ENCODE results near the gene SHROOM3. TPM values are rescaled to one million over a fixed set of nuclear protein-coding genes. Genes with fewer than 3 reads are reported as not detected.

The SHROOM3 gene
- total and polyA plus RNA-seq, 2 of the 13 experiments (the other 11 are each of a cell fraction or from before 2014, with no cell fraction given): 0.01 TPM; not detected in 1

GRCh38 chr4:76624931-76625715, 190.1 kb downstream of the SHROOM3 start:
- no peak overlapping the region for H2AFZ ChIP-seq (ENCODE audit: low read length)
- no peak overlapping the region for H3K9ac ChIP-seq (ENCODE audit: insufficient read depth, low read depth, low read length)
- DNase-seq (ENCODE audit: low spot score): no peak
- intact Hi-C loops (cut with micrococcal nuclease; ENCODE audit: unreplicated experiment): no loop called here
- no peaks in the 10 kb centered on the region for H3K79me2 ChIP-seq (ENCODE audit: insufficient read depth, low read length)
- H3K27me3 ChIP-seq (ENCODE audit: control insufficient read depth in 1 of 2, insufficient read depth in 2 of 2, low read length in 2 of 2): peaks cover 1 to 4% of the 10 kb centered on the region in 2 experiments; a peak in 2 of 5 replicates
- CTCF ChIA-PET (ENCODE audit: low intra/inter-chr PET ratio, low total read pairs): no interaction called here
- no peak overlapping the region for H3K4me2 ChIP-seq (ENCODE audit: low read depth, low read length)
- FAIRE-seq: no peak
- POLR2A ChIA-PET: no interaction called here
- 54% methylated on average over 3 of the region's 3 CpGs for WGBS (ENCODE audit: low lambda C conversion rate)
- BruUV-seq (replicated peaks): no TSS peak
- no peak for ATAC-seq
- H3K9me3 ChIP-seq (ENCODE audit: low read length): no peaks in the 10 kb centered on the region
- no peaks in the 10 kb centered on the region for H3K4me1 ChIP-seq (ENCODE audit: insufficient read depth, low read length)
- no peaks in the 10 kb centered on the region for H4K20me1 ChIP-seq (ENCODE audit: insufficient read depth, low read length)
- H3K27ac ChIP-seq (ENCODE audit: extremely low read length, insufficient read depth, low read length): no peak overlapping the region
- H3K36me3 ChIP-seq (replicated peaks in 1 of 2; ENCODE audit: control insufficient read depth in 1 of 2, insufficient read depth in 2 of 2, low read length in 2 of 2): no peaks in the 10 kb centered on the region
- in situ Hi-C loops (cut with HindIII; ENCODE audit: extremely low pct_ligation_motif_present, low pct_unique_long_range_greater_than_20kb): no loop called here
- H3K4me3 ChIP-seq (replicated peaks in 1 of 3; ENCODE audit: insufficient read depth in 1 of 3, low read depth in 2 of 3, low read length in 3 of 3): no peak overlapping the region
- TF ChIP-seq HNRNPK (IDR thresholded peaks at IDR 0.05; ENCODE audit: low read depth, low read length, poor library complexity, severe bottlenecking): peak; percentile 49
- TF ChIP-seq ETV6 (CRISPR knock-in tag; conservative IDR thresholded peaks at IDR 0.05): no peak
- no peak for TF ChIP-seq BRCA1 (CRISPR knock-in tag; IDR thresholded peaks at IDR 0.05)

DNA sequence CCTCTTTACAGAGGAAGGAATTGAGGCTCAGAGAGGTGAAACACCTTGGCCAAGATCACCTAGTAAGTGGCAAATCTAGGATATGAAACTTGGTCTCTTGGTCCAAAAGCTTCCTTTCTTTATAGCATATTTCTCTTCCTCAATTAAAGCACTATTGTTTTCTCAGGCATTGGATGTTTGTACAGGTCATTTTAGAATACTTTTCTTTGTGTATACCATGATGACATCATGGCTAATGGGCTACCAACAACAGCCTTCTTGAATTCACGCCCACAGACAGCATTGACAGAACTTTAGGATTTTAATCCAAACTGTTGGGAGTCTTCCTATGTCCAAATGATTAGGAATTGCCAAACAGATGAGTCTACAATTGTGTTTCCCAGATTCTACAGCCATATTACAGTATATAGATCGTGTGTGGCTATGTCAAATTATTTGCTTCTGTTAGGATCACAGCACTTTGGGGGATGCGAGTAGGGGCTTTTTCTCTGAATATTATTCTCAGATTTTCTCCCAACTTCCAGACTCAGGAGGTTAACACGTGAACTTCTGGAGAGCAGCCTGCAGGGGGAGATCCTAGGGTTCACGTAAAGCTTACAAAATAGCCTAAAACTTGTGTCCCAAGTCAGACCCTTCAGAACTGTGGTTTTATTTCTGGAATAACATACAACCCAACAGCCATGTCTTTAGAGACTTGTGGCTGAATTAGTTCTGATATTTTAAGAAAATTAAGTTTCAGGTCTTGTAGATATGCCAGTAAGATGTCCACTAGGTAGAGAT, 191.8 kb downstream of the SHROOM3 start:
- Histone ChIP-seq H3K4me2 (ENCODE audit: low read depth, low read length) (no peak overlapping the region), H3K36me3 (replicated peaks in 1 of 2; ENCODE audit: control insufficient read depth in 1 of 2, insufficient read depth in 2 of 2, low read length in 2 of 2) (no peaks in the 10 kb centered on the region), H3K27me3 (ENCODE audit: control insufficient read depth in 1 of 2, insufficient read depth in 2 of 2, low read length in 2 of 2) (peaks cover 0 to 1% of the 10 kb centered on the region in 2 experiments; a peak in 1 of 5 replicates), H3K9ac (ENCODE audit: insufficient read depth, low read depth, low read length) (no peak overlapping the region), H3K4me1 (ENCODE audit: insufficient read depth, low read length) (no peaks in the 10 kb centered on the region), H3K4me3 (replicated peaks in 1 of 3; ENCODE audit: insufficient read depth in 1 of 3, low read depth in 2 of 3, low read length in 3 of 3) (no peak overlapping the region), H4K20me1 (ENCODE audit: insufficient read depth, low read length) (no peaks in the 10 kb centered on the region), H2AFZ (ENCODE audit: low read length) (no peak overlapping the region), H3K9me3 (ENCODE audit: low read length) (no peaks in the 10 kb centered on the region), H3K27ac (ENCODE audit: extremely low read length, insufficient read depth, low read length) (no peak overlapping the region), H3K79me2 (ENCODE audit: insufficient read depth, low read length) (no peaks in the 10 kb centered on the region)
- TF ChIP-seq ZBTB7A (CRISPR knock-in tag; IDR thresholded peaks at IDR 0.05) (no peak), NCOA2 (CRISPR knock-in tag; IDR thresholded peaks at IDR 0.05) (no peak), STAG1 (CRISPR knock-in tag; IDR thresholded peaks at IDR 0.05) (peak; percentile 17; the same call in 1 of the 2 replicates), ATF7 (IDR thresholded peaks at IDR 0.05) (peak; percentile 73), ATF7 (CRISPR knock-in tag; IDR thresholded peaks at IDR 0.05) (no peak), ZNF10 (CRISPR knock-in tag; IDR thresholded peaks at IDR 0.05; ENCODE audit: borderline replicate concordance, low read depth) (no peak), FOXJ3 (CRISPR knock-in tag; IDR thresholded peaks at IDR 0.05; ENCODE audit: borderline replicate concordance) (no peak)
- ATAC-seq (peak; percentile 58; the same call in 2 of the 3 replicates), FAIRE-seq (peak; percentile 59), DNase-seq (ENCODE audit: low spot score) (peak; percentile 3)
- 3% methylated on average over 5 of the region's 5 CpGs for WGBS (ENCODE audit: low lambda C conversion rate)
- BruUV-seq (replicated peaks): no TSS peak
- ChIA-PET POLR2A (no interaction called here), CTCF (ENCODE audit: low intra/inter-chr PET ratio, low total read pairs) (no interaction called here)
- in situ Hi-C loops (cut with HindIII; ENCODE audit: extremely low pct_ligation_motif_present, low pct_unique_long_range_greater_than_20kb): no loop called here
- intact Hi-C loops (cut with micrococcal nuclease; ENCODE audit: unreplicated experiment): no loop called here

Data from HepG2 (cell line).